ENCODE data around the gene JPH3. TPM values are rescaled to one million over a fixed set of nuclear protein-coding genes. Genes with fewer than 3 reads are reported as not detected.
A peak's percentile ranks its signal among the peaks of the same experiment; 100 is the strongest.

The JPH3 gene
- total and polyA plus RNA-seq, 2 experiments from 2014 or later, result 8.0 to 39.3 TPM

DNA sequence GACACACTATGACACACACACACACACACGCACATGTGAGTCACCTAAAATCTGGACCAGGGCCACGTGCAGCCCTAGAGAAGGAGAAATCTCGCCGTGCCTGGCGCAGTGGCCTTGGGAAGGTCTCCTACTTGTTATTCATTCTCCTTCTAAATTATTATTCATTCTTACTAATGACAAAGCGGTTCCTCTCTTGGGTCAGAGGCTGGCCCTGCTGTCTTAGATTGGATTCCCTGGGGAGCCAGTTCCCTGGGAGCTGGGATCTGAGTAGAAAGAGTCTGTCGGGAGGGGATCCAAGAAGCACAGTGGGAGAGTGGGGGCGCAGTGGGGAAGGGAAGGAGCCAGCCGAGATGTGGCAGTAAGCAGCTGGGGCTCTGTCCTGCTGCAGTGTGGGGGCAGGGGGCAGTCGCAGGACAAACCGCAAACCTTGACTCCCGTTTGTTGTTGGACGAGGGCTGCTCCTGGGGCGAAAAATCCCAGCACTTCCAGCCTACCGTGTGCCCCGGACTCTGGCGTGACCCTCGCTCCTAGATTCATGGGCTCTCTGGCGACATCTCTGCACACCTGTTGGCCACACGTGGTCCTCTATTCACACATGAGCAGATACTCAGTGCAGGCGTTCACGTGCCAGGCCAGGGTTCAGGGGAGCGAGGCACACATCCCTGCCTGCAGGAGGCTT lies 18.7 kb upstream of the JPH3 start:
- Histone ChIP-seq H3K4me1 (ENCODE audit: low read depth) (no peaks in the 10 kb centered on the region), H3K27ac (no peak overlapping the region), H3K27me3 (no peaks in the 10 kb centered on the region), H3K4me3 (no peak overlapping the region), H3K9me3 (ENCODE audit: low read depth) (no peaks in the 10 kb centered on the region), H3K36me3 (no peaks in the 10 kb centered on the region)
- TF ChIP-seq, protein P1, sequence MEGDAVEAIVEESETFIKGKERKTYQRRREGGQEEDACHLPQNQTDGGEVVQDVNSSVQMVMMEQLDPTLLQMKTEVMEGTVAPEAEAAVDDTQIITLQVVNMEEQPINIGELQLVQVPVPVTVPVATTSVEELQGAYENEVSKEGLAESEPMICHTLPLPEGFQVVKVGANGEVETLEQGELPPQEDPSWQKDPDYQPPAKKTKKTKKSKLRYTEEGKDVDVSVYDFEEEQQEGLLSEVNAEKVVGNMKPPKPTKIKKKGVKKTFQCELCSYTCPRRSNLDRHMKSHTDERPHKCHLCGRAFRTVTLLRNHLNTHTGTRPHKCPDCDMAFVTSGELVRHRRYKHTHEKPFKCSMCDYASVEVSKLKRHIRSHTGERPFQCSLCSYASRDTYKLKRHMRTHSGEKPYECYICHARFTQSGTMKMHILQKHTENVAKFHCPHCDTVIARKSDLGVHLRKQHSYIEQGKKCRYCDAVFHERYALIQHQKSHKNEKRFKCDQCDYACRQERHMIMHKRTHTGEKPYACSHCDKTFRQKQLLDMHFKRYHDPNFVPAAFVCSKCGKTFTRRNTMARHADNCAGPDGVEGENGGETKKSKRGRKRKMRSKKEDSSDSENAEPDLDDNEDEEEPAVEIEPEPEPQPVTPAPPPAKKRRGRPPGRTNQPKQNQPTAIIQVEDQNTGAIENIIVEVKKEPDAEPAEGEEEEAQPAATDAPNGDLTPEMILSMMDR (IDR thresholded peaks at IDR 0.05; ENCODE audit: low read depth, low read length), result no peak
- DNase-seq (ENCODE audit: low read depth in 1 of 2, low spot score in 1 of 2), result peak in 1 of 2 donors; percentile 64

DNA sequence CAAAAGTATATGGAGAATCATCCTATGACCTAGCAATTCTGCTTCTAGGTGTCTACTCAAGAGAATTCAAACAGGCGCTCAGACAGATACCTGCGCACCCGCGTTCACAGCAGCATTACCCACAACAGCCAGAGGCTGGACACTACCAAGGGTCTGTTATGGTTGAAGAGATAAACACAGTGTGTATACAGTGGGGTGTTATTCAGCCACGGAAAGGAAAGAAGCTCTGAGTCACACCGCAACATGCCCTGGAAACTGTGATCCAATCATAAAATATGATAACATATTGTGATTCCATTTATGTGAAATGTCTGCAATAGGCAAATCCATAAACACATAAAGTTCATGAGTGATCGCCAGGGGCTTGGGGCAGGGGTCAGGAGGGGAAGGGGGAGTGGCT lies 18.0 kb upstream of the JPH3 start:
- Histone ChIP-seq H3K36me3 (no peaks in the 10 kb centered on the region), H3K9me3 (ENCODE audit: low read depth) (no peaks in the 10 kb centered on the region), H3K27ac (no peak overlapping the region), H3K4me3 (no peak overlapping the region), H3K27me3 (no peaks in the 10 kb centered on the region), H3K4me1 (ENCODE audit: low read depth) (no peaks in the 10 kb centered on the region)
- peak in 1 of 2 donors; percentile 58 for DNase-seq (ENCODE audit: low read depth in 1 of 2, low spot score in 1 of 2)
- TF ChIP-seq, protein P1 (IDR thresholded peaks at IDR 0.05; ENCODE audit: low read depth, low read length), result no peak

DNA sequence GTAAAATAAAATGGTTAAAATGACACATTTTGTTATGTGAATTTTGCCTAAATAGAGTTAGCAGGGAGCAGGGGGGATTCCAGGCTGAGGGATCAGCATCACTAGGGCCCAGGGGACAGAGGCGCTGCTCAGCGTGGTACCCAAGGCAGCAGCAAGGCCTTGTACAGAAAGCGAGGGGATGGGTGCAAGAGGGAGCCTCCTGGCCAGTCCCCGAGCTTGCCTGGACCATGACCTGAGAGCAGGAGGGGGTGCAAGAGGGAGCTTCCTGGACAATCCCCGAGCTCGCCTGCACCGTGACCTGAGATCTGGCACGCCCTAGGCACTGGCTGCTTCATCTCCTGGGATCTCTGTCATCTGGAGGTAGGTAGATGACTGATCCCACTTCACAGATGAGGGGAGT lies 17.3 kb upstream of the JPH3 start:
- H3K4me1 ChIP-seq (ENCODE audit: low read depth), result no peaks in the 10 kb centered on the region
- H3K4me3 ChIP-seq, result no peak overlapping the region
- TF ChIP-seq, protein P1 (IDR thresholded peaks at IDR 0.05; ENCODE audit: low read depth, low read length), result no peak
- no peaks in the 10 kb centered on the region for H3K27me3 ChIP-seq
- no peak overlapping the region for H3K27ac ChIP-seq
- no peak for DNase-seq (ENCODE audit: low read depth in 1 of 2, low spot score in 1 of 2)
- H3K36me3 ChIP-seq, result no peaks in the 10 kb centered on the region
- no peaks in the 10 kb centered on the region for H3K9me3 ChIP-seq (ENCODE audit: low read depth)

DNA sequence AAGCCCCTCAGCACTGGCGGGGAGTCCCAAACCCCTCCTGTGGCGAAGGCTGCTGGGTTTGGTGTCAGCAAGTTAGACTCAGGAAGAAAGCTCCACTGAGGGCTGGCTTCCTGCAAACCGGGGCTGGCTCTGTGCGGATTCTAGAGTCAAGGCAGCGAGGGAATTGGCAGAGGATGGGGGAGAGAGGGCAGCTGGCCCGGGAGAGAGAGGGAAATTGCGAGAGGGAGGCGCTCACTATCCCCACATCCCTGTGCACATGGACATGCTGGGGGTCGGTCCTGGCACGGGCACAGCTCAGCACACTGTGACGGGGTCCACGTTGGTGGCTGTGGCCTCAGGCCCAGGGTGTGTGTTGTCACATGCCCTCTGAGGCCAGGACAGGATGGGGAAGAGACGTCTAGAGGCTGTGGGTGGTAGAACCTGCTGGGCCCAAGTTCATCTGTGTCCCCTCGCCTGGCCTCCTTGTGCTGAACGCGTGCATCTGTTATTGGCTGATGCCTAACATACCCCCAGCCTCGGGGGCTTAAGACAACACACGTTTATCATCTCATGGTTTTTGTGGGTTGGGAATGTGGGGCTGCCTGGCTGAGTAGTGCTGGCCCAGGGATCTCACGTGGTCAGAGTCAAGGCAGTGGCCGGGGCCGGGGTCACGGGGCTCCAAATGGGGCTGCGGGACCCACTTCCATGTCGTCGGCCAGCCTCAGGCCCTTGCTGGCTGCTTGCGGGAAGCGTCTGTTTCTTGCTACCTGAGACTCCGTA lies 16.7 kb upstream of the JPH3 start:
- Histone ChIP-seq H3K9me3 (ENCODE audit: low read depth) (no peaks in the 10 kb centered on the region), H3K27ac (no peak overlapping the region), H3K36me3 (no peaks in the 10 kb centered on the region), H3K4me3 (no peak overlapping the region), H3K4me1 (ENCODE audit: low read depth) (no peaks in the 10 kb centered on the region), H3K27me3 (peaks cover 5% of the 10 kb centered on the region)
- TF ChIP-seq, protein P1 (IDR thresholded peaks at IDR 0.05; ENCODE audit: low read depth, low read length), result no peak
- peak in 1 of 2 donors; percentile 30 for DNase-seq (ENCODE audit: low read depth in 1 of 2, low spot score in 1 of 2)

DNA sequence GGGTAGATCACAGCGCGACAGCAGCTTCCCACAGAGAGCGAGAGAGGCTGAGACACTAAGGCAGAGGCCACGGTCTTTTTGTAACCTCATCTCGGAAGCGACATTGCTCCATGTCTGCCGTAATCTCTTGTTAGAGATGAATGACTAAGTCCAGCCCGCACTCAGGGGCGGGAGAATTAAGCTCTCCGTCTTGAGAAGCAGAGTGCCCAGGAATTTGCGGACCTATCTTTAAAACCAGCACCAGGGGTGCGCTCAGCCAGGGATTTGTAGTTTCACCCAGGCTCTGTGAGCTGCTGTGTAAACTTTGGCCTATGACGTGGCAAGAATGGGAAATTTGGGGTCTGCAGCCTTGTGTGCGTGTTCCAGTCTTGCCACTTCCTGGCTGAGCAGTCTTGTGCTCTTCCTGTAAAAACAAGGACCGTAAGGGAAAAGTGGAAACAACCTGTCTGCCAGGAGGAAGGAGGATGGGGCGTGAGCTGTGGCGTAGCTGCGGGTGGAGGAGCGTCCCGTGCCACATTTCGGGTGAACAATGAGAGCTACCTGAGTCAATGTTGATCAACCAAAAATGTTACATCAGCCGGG lies 16.0 kb upstream of the JPH3 start:
- no peaks in the 10 kb centered on the region for H3K4me1 ChIP-seq (ENCODE audit: low read depth)
- no peaks in the 10 kb centered on the region for H3K9me3 ChIP-seq (ENCODE audit: low read depth)
- H3K27ac ChIP-seq, result no peak overlapping the region
- no peak overlapping the region for H3K4me3 ChIP-seq
- TF ChIP-seq, protein P1 (IDR thresholded peaks at IDR 0.05; ENCODE audit: low read depth, low read length), result no peak
- no peaks in the 10 kb centered on the region for H3K36me3 ChIP-seq
- DNase-seq (ENCODE audit: low read depth in 1 of 2, low spot score in 1 of 2), result peak in 1 of 2 donors; percentile 77
- peaks cover 5% of the 10 kb centered on the region for H3K27me3 ChIP-seq
